Fibroblast of skin of left biceps (primary cell): ENCODE results near the gene MCRS1.
A peak's percentile ranks its signal among the peaks of the same experiment; 100 is the strongest.
"Not testable (repeated sequence)": the region's sequence is repeated elsewhere in the genome, so short reads cannot be mapped to it uniquely, and the experiment has no call there.

Experiments
- DNase-seq, 2 experiments: peaks; one replicate each; pipeline ENCODE4 v3.0.0-alpha.2; 2013; ENCODE audit warnings: low read depth in 2 of 2

MCRS1 gene

GRCh38 chr12:49540229-49541139 is 27.5 kb downstream of the MCRS1 start:
- no peak for DNase-seq

- DNase-seq, result no peak
These were observed 28.3 kb downstream of the MCRS1 start for GRCh38 chr12:49539406-49540228.

GRCh38 chr12:49538510-49539403 is 29.2 kb downstream of the MCRS1 start, which contains the start of gene KCNH3:
KCNH3 (plus strand) TSS chr12:49539030; CDS start chr12:49539417, 387 bp downstream.
- DNase-seq, result peak; percentile 15 to 19

- DNase-seq, result no peak
These were observed 30.0 kb downstream of the MCRS1 start for GRCh38 chr12:49537752-49538509.

GRCh38 chr12:49537231-49537751 is 30.7 kb downstream of the MCRS1 start:
- DNase-seq, result no peak

- DNase-seq, result no peak
These were observed 31.3 kb downstream of the MCRS1 start for GRCh38 chr12:49536526-49537071.

GRCh38 chr12:49535921-49536525 is 31.9 kb downstream of the MCRS1 start:
- no peak for DNase-seq

GRCh38 chr12:49534731-49535278 is 33.1 kb downstream of the MCRS1 start:
- DNase-seq, result no peak

GRCh38 chr12:49534122-49534521 is 33.8 kb downstream of the MCRS1 start:
- DNase-seq, result not testable (repeated sequence)

- no peak for DNase-seq
These were observed 34.6 kb downstream of the MCRS1 start for GRCh38 chr12:49533331-49533730.

- DNase-seq, result no peak
These were observed 36.2 kb downstream of the MCRS1 start for GRCh38 chr12:49531745-49532144.

GRCh38 chr12:49529414-49529813 is 38.5 kb downstream of the MCRS1 start:
- no peak for DNase-seq

- DNase-seq, result no peak
These were observed 40.4 kb downstream of the MCRS1 start for GRCh38 chr12:49527361-49528130.

GRCh38 chr12:49525942-49526341 is 42.0 kb downstream of the MCRS1 start:
- no peak for DNase-seq

GRCh38 chr12:49524660-49525324 is 43.1 kb downstream of the MCRS1 start:
- no peak for DNase-seq

- DNase-seq, result no peak
These were observed 46.6 kb downstream of the MCRS1 start for GRCh38 chr12:49521389-49521788.

- no peak for DNase-seq
These were observed 48.4 kb downstream of the MCRS1 start for GRCh38 chr12:49519574-49519936.

GRCh38 chr12:49518914-49519573 is 48.9 kb downstream of the MCRS1 start:
- DNase-seq, result no peak
